PC-3 (cell line): Measurements from ENCODE around the gene SH3RF3.

Experiments
- EZH2 ChIP-seq: fragments of 300-600 bp; sonication (generic); IDR thresholded peaks from one replicate; pipeline ENCODE4 v1.6.1; 2017; ENCODE audit warnings: antibody characterized with exemption, mild to moderate bottlenecking, low read length; ENCODE audit not compliant: unreplicated experiment
- TF ChIP-seq, protein P1 (sequence below): fragments of 300-600 bp; sonication (generic); conservative IDR thresholded peaks from 2 replicates; pipeline ENCODE4 v1.5.1; 2017; ENCODE audit warnings: antibody characterized with exemption, low read depth, mild to moderate bottlenecking, low read length

DNA sequence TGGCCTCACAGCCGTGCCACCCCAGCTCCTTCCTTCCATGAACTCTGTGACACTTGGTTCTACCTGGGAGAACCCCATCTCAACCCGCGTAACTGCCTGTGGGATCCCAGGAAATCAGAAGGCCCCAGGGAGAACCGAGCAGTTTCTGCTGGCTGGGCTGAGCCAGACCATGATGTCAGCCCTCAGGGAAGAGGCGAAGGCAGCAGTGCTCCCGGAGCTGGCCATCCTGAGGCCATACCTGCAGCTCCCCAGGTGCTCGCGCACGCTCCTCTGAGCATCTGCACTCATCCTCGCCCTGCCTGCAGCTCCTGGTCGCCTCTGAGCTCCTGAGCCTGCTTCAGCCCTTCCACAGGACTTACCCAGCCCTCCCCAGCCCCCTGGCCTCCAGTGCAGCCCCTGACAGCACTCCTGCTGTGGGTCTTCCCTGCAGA lies 298.7 kb downstream of the SH3RF3 start:
- TF ChIP-seq, protein P1, sequence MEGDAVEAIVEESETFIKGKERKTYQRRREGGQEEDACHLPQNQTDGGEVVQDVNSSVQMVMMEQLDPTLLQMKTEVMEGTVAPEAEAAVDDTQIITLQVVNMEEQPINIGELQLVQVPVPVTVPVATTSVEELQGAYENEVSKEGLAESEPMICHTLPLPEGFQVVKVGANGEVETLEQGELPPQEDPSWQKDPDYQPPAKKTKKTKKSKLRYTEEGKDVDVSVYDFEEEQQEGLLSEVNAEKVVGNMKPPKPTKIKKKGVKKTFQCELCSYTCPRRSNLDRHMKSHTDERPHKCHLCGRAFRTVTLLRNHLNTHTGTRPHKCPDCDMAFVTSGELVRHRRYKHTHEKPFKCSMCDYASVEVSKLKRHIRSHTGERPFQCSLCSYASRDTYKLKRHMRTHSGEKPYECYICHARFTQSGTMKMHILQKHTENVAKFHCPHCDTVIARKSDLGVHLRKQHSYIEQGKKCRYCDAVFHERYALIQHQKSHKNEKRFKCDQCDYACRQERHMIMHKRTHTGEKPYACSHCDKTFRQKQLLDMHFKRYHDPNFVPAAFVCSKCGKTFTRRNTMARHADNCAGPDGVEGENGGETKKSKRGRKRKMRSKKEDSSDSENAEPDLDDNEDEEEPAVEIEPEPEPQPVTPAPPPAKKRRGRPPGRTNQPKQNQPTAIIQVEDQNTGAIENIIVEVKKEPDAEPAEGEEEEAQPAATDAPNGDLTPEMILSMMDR, result no peak
- no peak for TF ChIP-seq EZH2
